DMS53 treated with DMSO at 0.1 percent for 48 hours (cell line): ENCODE results near the gene EML4.
"Not testable (repeated sequence)": the region's sequence is repeated elsewhere in the genome, so short reads cannot be mapped to it uniquely, and the experiment has no call there.

ENCODE experiments used
- DNase-seq: peaks from one replicate; lab custom pipeline; 2025; ENCODE audit not compliant: unreplicated experiment; lab: John Stamatoyannopoulos, UW

Gene EML4

GRCh38 chr2:42328148-42328833, 159.1 kb downstream of the EML4 start:
- no peak for DNase-seq

GRCh38 chr2:42328923-42329322, 159.8 kb downstream of the EML4 start:
- DNase-seq, result no peak

- DNase-seq, result no peak
Observed at GRCh38 chr2:42329736-42330135, 160.6 kb downstream of the EML4 start.

GRCh38 chr2:42331569-42332284, 162.6 kb downstream of the EML4 start:
- DNase-seq, result no peak

- no peak for DNase-seq
Observed at GRCh38 chr2:42332575-42332974, 163.4 kb downstream of the EML4 start.

GRCh38 chr2:42333579-42333978, 164.4 kb downstream of the EML4 start:
- DNase-seq, result no peak

- DNase-seq, result no peak
Observed at GRCh38 chr2:42334220-42334619, 165.1 kb downstream of the EML4 start.

GRCh38 chr2:42334865-42335264, 165.7 kb downstream of the EML4 start:
- not testable (repeated sequence) for DNase-seq

- no peak for DNase-seq
Observed at GRCh38 chr2:42335514-42336104, 166.5 kb downstream of the EML4 start.

GRCh38 chr2:42336361-42336965, 167.3 kb downstream of the EML4 start:
- no peak for DNase-seq

GRCh38 chr2:42337356-42337820, 168.2 kb downstream of the EML4 start:
- DNase-seq, result no peak

GRCh38 chr2:42337846-42338566, 168.9 kb downstream of the EML4 start:
- DNase-seq, result no peak

- DNase-seq, result no peak
Observed at GRCh38 chr2:42338567-42339190, 169.5 kb downstream of the EML4 start.

- no peak for DNase-seq
Observed at GRCh38 chr2:42339191-42339912, 170.2 kb downstream of the EML4 start.

- no peak for DNase-seq
Observed at GRCh38 chr2:42340045-42340937, 171.1 kb downstream of the EML4 start.

- no peak for DNase-seq
Observed at GRCh38 chr2:42340938-42341636, 171.9 kb downstream of the EML4 start.

GRCh38 chr2:42342061-42342794, 173.1 kb downstream of the EML4 start:
- no peak for DNase-seq

- DNase-seq, result no peak
Observed at GRCh38 chr2:42342795-42343241, 173.7 kb downstream of the EML4 start.
